HG03439 (cell line): Measurements from ENCODE around the gene TBC1D5.

Experiments used
- ATAC-seq: cut with Tn5 transposase; IDR thresholded peaks from one replicate; pipeline ENCODE4 v1.9.1; 2021; ENCODE audit warnings: mild to moderate bottlenecking, moderate library complexity; ENCODE audit not compliant: unreplicated experiment

Gene TBC1D5

GRCh38 chr3:17194116-17194515, 548.3 kb downstream of the TBC1D5 start:
- no peak for ATAC-seq

- no peak for ATAC-seq
Measured at GRCh38 chr3:17192995-17193394, 549.4 kb downstream of the TBC1D5 start.

GRCh38 chr3:17190353-17191078, 551.9 kb downstream of the TBC1D5 start:
- no peak for ATAC-seq

GRCh38 chr3:17188378-17188777, 554.1 kb downstream of the TBC1D5 start:
- ATAC-seq, result no peak

GRCh38 chr3:17187589-17188184, 554.7 kb downstream of the TBC1D5 start:
- no peak for ATAC-seq

- no peak for ATAC-seq
Measured at GRCh38 chr3:17183951-17184550, 558.4 kb downstream of the TBC1D5 start.

GRCh38 chr3:17182166-17182565, 560.3 kb downstream of the TBC1D5 start:
- ATAC-seq, result peak; percentile 72

GRCh38 chr3:17181413-17181907, 561.0 kb downstream of the TBC1D5 start:
- ATAC-seq, result no peak

GRCh38 chr3:17179381-17180205, 562.8 kb downstream of the TBC1D5 start:
- peak; percentile 46 for ATAC-seq

GRCh38 chr3:17176757-17177156, 565.7 kb downstream of the TBC1D5 start:
- no peak for ATAC-seq

- ATAC-seq, result no peak
Measured at GRCh38 chr3:17175187-17175807, 567.1 kb downstream of the TBC1D5 start.

- ATAC-seq, result no peak
Measured at GRCh38 chr3:17166369-17166768, 576.1 kb downstream of the TBC1D5 start.

- no peak for ATAC-seq
Measured at GRCh38 chr3:17162116-17162515, 580.3 kb downstream of the TBC1D5 start.

- no peak for ATAC-seq
Measured at GRCh38 chr3:17160597-17160996, 581.8 kb downstream of the TBC1D5 start.

GRCh38 chr3:17158941-17159682, 583.3 kb downstream of the TBC1D5 start:
- ATAC-seq, result no peak

GRCh38 chr3:17157713-17158112, 584.7 kb downstream of the TBC1D5 start:
- no peak for ATAC-seq

GRCh38 chr3:17156864-17157263, 585.6 kb downstream of the TBC1D5 start:
- no peak for ATAC-seq

- no peak for ATAC-seq
Measured at GRCh38 chr3:17155951-17156350, 586.5 kb downstream of the TBC1D5 start.

- no peak for ATAC-seq
Measured at GRCh38 chr3:17154941-17155340, 587.5 kb downstream of the TBC1D5 start.

- no peak for ATAC-seq
Measured at GRCh38 chr3:17154221-17154620, 588.2 kb downstream of the TBC1D5 start.
